Stimulated activated CD4-positive, alpha-beta T cell treated with anti-CD3 and anti-CD28 coated beads, Interleukin-15, amount 100 ng/mL, for 24 hours (primary cell): ENCODE results near the gene MRPS22.
"Not testable (repeated sequence)": the region's sequence is repeated elsewhere in the genome, so short reads cannot be mapped to it uniquely, and the experiment has no call there.

Source experiments
- DNase-seq: peaks from one replicate; pipeline ENCODE4 v3.0.0-alpha.2; 2020

Gene MRPS22

GRCh38 chr3:139312416-139312815 is 31.4 kb upstream of the MRPS22 start:
- DNase-seq = no peak

- no peak for DNase-seq
These were observed 30.9 kb upstream of the MRPS22 start for GRCh38 chr3:139312959-139313358.

- no peak for DNase-seq
These were observed 29.9 kb upstream of the MRPS22 start for GRCh38 chr3:139313921-139314320.

GRCh38 chr3:139317215-139317614 is 26.6 kb upstream of the MRPS22 start:
- no peak for DNase-seq

GRCh38 chr3:139317660-139318430 is 26.0 kb upstream of the MRPS22 start:
- DNase-seq = no peak

GRCh38 chr3:139318431-139318816 is 25.4 kb upstream of the MRPS22 start:
- no peak for DNase-seq

- DNase-seq = no peak
These were observed 25.0 kb upstream of the MRPS22 start for GRCh38 chr3:139318826-139319225.

- DNase-seq = peak; percentile 6
These were observed 24.1 kb upstream of the MRPS22 start for GRCh38 chr3:139319428-139320402.

GRCh38 chr3:139320551-139321309 is 23.1 kb upstream of the MRPS22 start:
- no peak for DNase-seq

GRCh38 chr3:139322346-139322745 is 21.5 kb upstream of the MRPS22 start:
- no peak for DNase-seq

- no peak for DNase-seq
These were observed 20.7 kb upstream of the MRPS22 start for GRCh38 chr3:139323146-139323545.

GRCh38 chr3:139324456-139324855 is 19.4 kb upstream of the MRPS22 start:
- DNase-seq = no peak

GRCh38 chr3:139325551-139325950 is 18.3 kb upstream of the MRPS22 start:
- DNase-seq = no peak

- no peak for DNase-seq
These were observed 17.7 kb upstream of the MRPS22 start for GRCh38 chr3:139326131-139326530.

- DNase-seq = no peak
These were observed 17.1 kb upstream of the MRPS22 start for GRCh38 chr3:139326707-139327106.

- no peak for DNase-seq
These were observed 16.6 kb upstream of the MRPS22 start for GRCh38 chr3:139327231-139327630.

GRCh38 chr3:139327861-139328260 is 16.0 kb upstream of the MRPS22 start:
- DNase-seq = peak; percentile 12

- DNase-seq = no peak
These were observed 15.5 kb upstream of the MRPS22 start for GRCh38 chr3:139328356-139328755.

- peak; percentile 93 for DNase-seq
These were observed 14.4 kb upstream of the MRPS22 start for GRCh38 chr3:139329364-139329850.

- no peak for DNase-seq
These were observed 11.7 kb upstream of the MRPS22 start for GRCh38 chr3:139332092-139332491.

GRCh38 chr3:139334675-139335074 is 9.1 kb upstream of the MRPS22 start:
- not testable (repeated sequence) for DNase-seq

- no peak for DNase-seq
These were observed 5.4 kb upstream of the MRPS22 start for GRCh38 chr3:139338405-139338804.
